NCI-H510A treated with DMSO at 0.1 percent for 48 hours (cell line): Measurements from ENCODE around the gene ALKBH7.

Source experiments
- DNase-seq: peaks from one replicate; lab custom pipeline; 2025; lab: John Stamatoyannopoulos, UW

The ALKBH7 gene

DNA sequence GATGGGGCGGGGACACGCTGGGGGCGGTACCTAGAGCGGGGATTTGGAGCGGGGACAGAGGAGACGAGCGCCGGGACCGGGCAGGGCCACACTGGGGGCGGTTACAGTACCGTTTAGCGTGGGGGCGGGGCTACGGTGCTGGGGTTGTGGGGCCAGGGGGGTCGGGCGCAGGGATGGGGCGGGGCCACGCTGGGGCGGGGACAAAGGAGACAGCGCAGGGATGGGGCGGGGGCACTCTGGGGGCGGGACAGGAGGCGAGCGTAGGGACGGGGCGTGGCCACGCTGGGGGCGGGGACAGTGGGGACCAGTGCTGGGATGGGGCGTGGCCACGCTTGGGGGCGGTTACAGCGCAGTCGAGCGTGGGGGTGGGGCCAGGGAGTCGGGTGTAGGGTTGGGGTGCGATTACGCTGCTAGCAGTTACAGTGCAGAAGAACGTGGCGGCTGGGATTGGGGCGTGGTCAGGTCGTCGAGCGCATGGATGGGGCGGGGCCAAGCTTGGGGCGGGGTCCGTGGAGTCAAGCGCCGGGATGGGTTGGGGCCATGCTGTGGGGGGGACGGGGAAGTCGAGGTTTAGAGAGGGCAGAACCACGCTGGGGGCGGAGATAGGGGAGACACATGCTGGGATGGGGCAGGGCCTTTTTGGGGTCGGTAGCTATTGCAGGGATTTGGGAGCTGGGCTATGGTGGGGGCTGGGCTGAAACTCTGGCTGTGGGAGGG is 660 bp downstream of the ALKBH7 start:
- DNase-seq, result peak; percentile 92

- DNase-seq, result no peak
Observed at GRCh38 chr19:6373813-6374108, 1.2 kb downstream of the ALKBH7 start.

GRCh38 chr19:6374161-6374709 is 1.6 kb downstream of the ALKBH7 start:
- no peak for DNase-seq

GRCh38 chr19:6374711-6375410 is 2.3 kb downstream of the ALKBH7 start:
- DNase-seq, result no peak

- no peak for DNase-seq
Observed at GRCh38 chr19:6375411-6376010, 2.9 kb downstream of the ALKBH7 start, which contains the start of gene PSPN. Gene PSPN (minus strand): TSS chr19:6375933. CDS start chr19:6375849, 84 bp downstream.

GRCh38 chr19:6376512-6377190 is 4.1 kb downstream of the ALKBH7 start:
- DNase-seq, result no peak

- no peak for DNase-seq
Observed at GRCh38 chr19:6378041-6378440, 5.4 kb downstream of the ALKBH7 start.

DNA sequence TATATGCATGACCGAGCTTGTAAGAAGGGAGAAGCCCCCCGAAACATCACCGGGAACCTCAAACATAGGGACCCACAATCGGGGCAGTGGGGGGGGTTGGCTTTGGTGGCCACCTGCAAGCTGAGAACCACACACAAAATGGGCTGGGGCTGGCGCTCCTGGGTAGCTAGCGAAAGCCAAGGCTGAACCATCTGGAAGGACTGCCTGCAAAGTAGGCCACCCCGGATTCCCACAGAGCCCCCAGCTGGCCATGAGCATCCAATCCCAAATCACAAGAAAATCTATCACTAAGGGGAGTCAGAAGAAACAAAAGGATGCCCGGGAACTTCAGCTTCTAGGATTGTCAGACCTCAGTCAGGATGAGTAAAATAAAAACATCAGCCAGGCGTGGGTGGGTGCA is 5.9 kb downstream of the ALKBH7 start:
- no peak for DNase-seq

DNA sequence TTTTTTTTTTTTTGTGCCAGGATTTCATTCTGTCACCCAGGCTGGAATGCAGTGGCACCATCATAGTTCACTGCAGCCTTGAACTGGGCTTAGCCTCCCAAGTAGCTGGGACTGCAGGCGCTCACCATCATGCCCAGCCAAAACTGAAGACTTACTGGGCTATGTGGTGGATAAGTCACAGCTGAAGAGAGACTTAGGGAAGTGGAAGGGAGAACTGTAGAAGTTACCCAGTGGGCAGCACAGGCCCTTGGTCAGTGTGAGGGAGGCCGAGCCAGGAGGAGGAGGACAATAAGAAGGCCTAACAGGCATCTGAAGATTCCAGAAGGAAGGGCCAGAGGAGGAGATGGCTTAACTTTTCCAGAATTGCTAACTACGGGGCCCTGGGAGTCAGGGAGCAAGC is 7.2 kb downstream of the ALKBH7 start:
- no peak for DNase-seq

- DNase-seq, result no peak
Observed at GRCh38 chr19:6381030-6381750, 8.6 kb downstream of the ALKBH7 start.

DNA sequence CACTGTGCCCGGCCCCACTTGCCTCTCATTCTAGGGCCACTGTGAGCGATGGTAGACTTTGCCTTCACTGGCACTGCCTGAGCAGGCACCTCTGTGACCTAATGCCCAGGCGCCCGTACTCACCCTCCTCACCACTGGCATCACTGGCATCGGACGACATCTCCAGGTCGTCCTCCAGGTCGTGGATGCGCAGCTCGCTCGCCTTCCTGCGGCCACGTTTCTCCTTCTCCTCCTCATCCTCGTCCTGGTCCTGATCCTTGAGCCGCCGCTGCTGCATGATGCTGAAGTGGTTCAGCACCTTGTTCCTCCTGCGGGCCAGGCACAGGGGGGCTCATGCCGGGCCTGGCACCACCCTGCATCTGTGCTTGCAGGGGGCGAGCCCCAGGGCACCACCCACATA is 10.6 kb downstream of the ALKBH7 start:
- DNase-seq, result no peak

- DNase-seq, result no peak
Observed at GRCh38 chr19:6384381-6384780, 11.8 kb downstream of the ALKBH7 start.

DNA sequence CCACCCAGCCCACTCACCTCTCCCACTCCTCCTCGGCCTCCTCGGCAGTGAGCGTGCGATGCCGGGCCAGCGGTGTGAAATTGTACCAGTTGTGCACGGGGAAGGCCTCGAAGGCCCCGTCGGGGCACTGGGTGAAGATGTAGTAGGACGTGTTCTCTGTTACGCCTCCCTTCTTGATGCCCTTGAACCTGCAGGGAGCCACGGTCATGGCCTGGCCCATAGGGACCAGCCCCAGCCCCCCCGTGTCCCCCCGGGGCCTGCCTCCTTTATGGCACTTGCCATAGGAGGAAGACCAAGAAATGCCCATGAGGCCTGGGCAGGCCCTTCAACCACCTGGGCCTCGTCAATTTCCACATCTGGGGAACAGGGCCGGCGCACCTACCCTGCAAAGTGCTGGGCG is 14.8 kb downstream of the ALKBH7 start:
- DNase-seq, result no peak

- DNase-seq, result no peak
Observed at GRCh38 chr19:6392221-6393073, 19.9 kb downstream of the ALKBH7 start.

DNA sequence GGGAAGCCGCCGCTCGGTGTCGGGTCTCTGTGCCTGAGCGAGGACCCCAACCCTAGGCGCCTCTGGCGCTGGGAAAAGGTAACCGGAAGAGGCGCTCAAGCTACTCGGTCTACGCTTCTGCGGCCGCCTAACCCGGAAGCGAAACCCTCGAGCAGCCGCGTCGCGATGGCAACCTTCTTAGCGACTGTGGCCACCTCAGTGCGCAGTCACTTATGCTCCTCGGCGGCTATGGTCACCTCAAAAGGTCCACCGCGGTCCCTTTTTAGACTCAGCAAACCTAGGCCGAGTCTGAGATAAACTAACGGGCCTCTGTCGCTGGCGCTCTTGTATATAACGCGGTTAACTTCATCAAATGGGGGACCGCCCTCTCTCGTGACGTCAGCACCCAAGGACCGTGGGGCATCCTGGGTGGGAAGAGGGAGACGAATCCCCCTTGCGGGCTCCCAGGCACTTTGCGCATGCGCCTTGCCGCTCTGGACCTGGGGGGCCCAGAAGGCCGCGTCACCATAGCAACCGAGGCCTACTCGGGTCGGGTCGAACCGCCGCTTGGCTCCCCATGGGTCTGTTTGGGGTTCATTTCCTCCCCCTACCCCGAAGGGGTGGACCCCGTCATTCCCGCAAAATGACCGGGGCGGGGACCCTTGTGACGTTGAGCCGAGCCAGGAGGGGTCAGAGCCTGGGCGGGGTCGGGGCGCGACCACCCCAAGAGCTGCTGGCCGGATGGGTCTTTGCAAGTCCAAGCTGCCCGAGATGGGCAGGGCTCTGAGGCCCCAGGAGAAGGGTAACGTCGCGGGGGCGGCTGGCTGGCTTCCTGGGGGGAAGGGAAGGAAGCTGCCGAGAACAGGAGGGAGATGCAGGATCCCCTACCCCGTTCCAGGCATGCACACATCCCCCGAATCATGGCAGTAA is 20.7 kb downstream of the ALKBH7 start, which contains the start of gene GTF2F1:
TSS of gene GTF2F1 (minus strand) at position 91 of the 909 bp plus-strand sequence. CDS start 169 bp downstream, outside the sequence.
- DNase-seq, result peak; percentile 98

DNA sequence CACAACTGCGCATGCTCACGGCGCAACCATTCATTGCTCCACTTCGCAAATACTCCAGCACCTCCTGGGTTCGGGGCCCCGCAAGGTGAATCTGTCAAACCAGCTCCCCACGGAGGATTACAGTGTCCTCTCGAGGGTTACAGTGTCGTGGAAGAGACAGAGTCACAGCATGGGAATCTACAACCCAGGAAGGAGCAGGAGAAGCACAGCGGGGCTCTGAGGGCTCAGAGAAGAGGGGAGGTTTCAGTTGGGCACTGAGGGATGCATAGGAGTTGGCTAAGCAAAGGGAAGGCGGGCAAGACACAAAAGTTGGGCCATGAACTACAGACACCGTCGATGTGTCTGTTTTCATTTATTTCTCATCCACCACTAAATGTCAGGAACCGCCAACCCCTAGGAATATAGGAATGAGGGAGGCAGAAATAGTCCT is 21.4 kb downstream of the ALKBH7 start:
- DNase-seq, result peak; percentile 55

GRCh38 chr19:6394831-6395230 is 22.2 kb downstream of the ALKBH7 start:
- DNase-seq, result no peak

- no peak for DNase-seq
Observed at GRCh38 chr19:6396305-6396704, 23.7 kb downstream of the ALKBH7 start.
